NCI-H82 treated with DMSO at 0.1 percent for 48 hours (cell line): ENCODE measurements around the gene MRPL24.
A peak's percentile ranks its signal among the peaks of the same experiment; 100 is the strongest.
"Not testable (repeated sequence)": the region's sequence is repeated elsewhere in the genome, so short reads cannot be mapped to it uniquely, and the experiment has no call there.

Experiments used
- DNase-seq: peaks from one replicate; lab custom pipeline; 2025; ENCODE audit not compliant: unreplicated experiment; lab: John Stamatoyannopoulos, UW

Gene MRPL24

DNA sequence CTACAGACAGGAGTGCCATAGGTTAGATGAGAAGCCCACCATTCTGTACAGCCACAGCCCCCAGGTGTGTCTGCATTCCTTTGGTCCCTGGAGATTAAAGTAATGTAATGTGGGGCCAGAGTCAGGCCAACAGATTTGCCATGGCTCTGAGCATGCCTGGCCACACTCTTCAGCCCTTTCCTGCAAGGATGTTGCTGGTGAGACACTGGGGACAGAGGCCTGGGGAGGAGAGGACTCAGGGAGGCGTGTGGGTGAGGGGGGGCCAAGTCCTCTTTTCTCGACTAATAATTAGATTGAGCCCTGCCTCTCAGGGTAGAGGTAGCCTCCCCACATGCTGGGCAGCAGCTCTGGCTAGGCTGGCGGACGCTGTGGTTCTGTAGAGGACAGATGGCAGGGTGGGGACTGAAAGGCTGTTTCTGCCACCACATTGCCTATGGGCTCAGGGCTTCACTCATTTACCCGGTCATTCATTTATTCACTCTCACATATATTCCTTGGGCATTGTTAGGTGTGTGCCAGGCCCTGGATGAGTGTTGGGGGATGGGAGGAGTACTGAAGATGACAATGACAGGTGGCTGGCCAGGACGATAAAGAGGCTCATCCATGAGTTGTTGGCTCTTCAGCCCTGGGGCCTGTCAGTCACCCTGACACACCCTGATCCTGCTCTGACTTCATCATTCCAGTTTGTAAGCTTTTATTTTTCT is 19.4 kb upstream of the MRPL24 start:
- DNase-seq = peak; percentile 96

DNA sequence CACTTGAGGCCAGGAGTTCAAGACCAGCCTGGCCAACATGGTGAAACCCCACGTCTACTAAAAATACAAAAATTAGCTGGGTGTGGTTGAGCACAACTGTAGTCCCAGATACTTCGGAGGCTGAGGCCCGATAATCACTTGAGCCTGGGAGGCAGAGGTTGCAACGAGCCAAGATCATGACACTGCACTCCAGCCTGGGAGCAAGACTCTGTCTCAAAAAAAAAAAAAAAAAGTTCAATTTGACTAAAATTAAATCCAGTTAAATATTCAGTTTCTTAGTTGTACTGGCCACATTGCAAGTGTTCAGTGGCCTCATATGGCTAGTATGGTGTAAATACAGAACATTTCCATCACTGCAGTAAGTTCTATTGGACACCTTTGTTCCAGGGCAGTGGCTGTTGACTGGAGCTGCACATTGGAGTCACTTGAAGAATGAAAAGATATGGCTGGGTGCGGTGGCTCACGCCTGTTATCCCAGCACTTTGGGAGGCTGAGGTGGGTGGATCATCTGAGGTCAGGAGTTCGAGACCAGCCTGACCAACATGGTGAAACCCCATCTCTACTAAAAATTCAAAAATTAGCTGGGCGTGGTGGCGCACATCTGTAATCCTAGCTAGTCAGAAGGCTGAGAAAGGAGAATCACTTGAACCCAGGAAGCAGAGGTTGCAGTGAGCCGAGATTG is 16.8 kb upstream of the MRPL24 start:
- DNase-seq = not testable (repeated sequence)

DNA sequence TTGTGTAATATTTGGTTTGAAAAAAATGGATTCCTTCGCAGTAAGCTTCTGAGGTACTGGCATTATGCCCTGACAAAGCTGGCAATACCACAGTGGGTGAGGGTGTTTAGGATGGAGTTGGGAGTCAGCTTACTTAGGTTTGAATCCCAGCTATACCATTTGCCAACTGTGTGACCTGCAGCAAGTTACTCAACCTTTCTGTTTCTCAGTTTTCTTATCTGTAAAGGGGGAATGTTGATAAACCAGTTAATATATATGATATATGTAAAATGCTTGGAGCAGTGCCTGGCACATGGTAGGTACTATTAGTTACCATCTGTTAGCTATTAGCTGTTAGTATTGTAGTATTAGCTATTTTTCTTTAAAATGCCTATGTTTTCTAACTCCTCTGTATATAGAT is 15.5 kb upstream of the MRPL24 start:
- no peak for DNase-seq

DNA sequence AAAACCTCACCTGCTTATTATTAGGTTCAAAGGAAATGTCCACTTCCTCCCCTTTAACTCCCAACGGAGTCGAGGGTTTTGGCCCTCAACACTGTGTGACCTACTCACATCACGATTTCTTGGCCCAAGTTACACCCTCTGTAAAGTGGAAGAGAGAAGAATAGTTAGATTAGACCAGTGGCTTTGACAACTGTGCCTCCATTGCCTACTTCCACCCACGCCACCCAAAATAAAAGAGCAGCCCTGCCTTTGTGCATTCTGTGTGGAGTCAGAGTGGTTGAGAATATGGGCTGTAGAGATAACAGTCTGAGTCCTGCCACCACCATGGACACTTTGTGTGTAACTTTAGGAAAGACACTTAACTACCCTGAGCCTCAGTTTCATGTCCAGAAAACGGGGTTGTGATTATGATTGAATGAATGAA is 14.7 kb upstream of the MRPL24 start:
- no peak for DNase-seq

DNA sequence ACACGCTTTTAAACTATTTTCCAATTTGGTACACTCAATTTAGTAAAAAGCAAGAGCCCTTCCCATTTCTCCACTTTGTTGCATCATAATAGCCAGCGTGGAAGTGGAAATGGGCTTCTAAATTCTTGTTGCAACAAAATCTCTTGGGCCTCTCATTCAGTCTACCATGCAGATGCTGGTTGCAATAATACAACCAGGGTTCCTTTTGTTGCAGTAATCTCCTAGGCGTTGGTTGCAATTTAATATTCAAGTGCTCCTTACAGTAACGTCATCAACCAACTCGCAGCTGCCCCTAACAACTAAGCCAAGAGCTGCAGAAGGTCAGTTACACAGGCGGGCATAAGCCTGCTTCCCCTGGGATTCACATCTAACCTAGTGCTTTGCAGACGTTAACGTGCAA is 13.3 kb upstream of the MRPL24 start:
- peak; percentile 85 for DNase-seq

DNA sequence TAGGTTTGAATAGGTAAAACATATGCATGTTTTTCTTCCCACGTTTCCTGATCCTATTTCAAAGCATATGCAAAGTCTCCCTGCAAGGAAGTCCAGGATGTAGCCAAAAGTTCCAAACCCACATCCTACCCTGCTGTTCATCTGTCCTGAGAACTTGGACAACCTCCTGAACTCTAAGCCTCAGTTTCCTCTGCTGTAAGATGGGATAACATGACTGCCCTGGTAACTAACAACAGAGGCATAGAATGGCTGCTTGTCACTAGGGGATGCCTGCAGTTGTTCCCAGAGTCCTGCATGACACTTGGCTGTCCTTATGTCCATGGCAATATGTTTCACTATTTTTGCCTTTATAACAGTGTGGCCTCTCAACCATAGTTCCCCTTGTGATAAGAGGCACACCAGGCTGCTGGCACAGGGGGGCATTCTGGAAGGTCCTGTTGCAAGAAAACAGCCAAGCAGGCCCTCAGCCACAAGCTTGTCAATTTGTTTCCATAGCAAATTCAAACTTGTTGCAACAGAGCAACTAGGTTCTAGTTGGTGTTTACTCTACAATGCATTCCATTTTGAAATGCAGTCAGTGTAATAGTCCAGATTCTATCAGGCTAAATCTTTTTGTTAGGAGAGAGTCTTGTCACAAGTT is 12.1 kb upstream of the MRPL24 start:
- DNase-seq = no peak

DNA sequence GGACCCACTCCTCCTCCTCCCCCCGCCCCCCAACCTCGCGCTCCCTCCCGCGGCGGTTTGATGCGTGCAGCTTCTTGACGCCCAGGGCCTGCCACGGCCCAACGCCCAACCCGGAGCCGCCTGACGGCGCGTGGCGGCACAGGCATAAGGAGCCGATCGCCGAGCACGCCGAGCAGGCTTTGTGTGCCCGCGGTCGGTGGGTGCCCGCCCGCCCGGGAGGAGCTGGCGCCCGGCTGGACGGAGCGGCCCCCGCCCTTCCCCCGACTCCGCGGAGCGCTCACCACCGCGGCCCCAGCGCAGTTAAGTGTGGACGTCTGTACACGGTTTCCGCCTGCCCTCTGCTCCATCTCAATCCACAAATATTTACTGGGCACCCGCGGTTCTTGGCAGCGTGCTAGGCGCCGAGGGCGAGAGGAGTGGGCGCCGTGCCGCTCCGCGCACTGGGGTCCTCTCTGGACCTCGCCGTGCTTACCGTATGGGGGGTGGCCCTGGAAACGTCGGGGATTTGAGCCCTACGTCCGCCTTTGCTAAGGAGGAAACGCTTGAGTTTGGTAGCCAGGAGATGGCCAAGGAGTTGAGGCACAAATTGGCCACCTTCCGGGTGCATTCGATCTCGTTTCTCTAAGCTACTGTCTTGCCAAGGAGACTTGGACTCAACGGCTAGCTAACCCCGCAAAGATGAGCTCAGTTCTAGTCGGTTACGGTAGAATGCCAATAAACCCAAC is 11.0 kb upstream of the MRPL24 start:
- peak; percentile 81 for DNase-seq

DNA sequence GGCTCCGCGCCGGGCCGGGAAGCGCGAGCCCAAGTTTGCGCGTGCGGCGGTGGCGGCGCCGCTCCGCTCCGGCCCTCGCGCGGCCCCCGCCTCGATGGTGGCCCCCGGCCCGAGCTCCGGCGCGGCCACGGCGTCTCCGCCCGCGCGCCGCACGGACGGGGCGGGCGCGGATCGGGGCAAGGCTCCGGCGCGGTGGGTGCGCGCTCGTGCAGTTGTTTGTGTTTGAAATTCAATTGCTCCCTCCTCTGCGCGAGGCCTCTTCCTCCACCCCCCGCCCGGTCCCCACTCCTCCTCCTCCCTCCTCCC is 10.5 kb upstream of the MRPL24 start, which contains the start of gene HDGF:
TSS of gene HDGF (minus strand) at position 225 of the 306 bp plus-strand sequence. CDS start 246 bp downstream, outside the sequence.
- DNase-seq = no peak

DNA sequence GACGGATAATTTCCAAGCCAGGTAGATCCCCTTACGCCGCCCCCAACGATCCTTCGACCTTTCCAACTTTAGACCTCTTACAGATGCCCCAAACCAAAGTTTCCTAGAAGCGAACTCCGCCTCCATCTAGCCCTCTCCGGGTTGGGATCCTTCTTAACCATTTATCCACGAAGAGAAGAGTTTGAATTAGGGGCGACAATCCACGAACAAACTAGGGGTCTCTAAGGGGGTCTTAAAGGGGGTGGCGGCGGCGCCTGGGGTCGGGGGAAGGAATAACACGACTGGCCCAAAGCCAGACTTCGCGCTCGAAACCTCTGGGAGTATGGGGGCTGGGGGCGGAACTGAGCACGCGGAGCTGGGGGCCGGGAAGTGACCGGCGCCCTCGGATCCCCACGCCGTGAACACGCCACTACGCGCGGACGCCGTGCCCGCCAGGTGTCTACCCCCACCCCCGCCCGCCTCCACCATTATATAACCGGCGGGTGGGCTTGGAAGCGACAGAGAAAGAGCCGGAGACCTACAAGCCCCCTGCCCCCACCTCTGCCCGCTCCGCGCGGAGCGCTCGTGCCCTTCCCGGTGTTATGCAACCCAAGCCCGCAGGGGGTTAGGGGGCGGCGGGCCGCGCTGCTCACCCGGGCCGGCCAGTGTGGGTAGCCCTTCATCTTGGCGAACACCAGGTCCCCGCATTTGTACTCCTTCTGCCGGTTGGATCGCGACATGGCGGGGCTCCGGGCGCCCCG is 10.0 kb upstream of the MRPL24 start:
- DNase-seq = no peak

DNA sequence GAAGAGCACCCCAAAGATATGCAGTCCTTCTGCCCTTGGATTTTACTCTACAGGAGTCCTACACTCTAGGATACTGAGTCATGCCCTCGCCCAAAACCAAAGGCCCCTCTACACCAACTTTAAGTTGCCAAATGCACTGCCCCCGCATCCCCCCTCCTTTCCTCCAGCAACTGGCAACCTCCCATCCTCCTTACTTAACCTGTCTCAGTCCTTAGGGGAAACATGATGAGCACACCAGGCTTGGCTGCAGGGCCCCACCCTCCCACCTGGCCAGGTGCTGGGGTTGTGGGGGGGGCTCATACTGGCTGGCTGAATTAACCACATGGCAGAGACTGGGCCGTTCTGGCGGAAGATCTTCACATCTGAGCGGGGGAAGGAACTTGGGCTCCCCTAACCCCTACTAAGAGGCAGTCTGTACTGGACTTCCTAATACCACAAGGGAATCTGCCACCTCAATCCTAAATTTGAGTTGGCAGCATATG is 9.3 kb upstream of the MRPL24 start:
- DNase-seq = no peak

DNA sequence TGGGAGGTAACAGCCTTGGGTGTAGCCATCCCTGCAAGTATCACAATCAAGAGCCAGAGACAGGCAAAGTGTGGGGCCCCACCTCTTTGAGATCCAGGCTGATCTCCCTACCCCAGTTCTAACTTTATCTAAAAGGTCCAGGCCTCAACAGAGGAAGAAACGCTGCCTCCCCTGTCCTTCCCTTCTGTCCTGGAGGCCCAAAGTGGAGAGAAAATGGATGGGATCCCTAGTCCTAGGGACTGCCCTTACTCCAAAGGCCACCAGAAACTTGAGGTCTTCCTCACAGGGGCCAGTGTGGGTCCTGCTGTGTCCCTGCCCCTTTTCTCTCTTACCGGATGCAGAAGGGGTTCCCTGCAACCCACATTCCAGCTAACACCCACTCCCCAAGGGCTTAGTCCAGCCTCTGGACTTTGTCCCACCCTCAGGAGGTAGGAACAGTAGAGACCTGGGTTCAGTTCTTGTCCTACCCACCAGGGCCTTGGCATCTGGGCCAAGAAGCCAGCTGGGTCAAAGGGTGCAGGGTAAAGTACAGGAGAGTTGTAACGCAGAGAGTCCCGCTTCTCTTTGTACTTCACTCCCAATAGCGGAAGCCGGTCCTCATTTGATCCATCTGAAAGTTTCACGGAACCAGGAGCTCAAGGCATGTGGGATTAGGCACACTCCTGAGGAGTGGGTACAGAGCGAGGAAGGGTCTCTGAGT is 8.7 kb upstream of the MRPL24 start:
- DNase-seq = no peak

DNA sequence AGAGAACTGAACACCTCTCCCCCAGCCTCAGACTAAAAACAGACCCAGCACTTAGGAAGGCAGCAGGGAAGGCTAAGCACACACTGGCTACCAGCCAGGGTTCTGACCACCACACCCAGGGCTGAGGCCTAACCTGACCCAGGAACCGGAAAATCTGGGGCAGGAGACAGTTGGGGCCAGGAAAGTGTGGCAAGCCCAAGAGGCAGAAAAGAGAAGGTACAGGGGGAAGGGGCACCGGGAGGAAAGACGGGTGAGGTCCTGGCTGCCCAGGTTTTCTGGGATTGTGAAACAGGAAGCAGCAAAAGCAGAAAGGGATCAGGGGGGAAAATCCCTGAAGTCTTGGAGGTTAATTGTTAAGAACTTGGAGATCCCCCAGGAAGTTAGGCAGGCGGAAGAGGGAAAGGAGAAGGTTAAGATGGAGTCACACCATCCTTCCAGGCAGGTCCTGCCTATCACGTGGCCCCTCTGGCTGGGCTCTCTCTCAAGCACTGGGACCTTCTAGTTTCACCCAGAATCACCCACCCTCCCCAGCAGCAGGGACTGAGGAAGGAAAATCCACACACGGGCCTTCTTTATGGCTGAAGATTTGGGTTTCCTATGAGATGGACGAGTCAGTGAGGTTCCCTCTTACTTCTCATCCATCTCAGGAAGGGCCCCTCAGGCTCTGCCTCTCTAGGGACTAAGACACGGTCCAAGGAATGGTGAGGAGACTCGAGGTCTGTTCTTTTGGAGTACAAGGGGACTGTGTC is 8.0 kb upstream of the MRPL24 start:
- DNase-seq = peak; percentile 32

DNA sequence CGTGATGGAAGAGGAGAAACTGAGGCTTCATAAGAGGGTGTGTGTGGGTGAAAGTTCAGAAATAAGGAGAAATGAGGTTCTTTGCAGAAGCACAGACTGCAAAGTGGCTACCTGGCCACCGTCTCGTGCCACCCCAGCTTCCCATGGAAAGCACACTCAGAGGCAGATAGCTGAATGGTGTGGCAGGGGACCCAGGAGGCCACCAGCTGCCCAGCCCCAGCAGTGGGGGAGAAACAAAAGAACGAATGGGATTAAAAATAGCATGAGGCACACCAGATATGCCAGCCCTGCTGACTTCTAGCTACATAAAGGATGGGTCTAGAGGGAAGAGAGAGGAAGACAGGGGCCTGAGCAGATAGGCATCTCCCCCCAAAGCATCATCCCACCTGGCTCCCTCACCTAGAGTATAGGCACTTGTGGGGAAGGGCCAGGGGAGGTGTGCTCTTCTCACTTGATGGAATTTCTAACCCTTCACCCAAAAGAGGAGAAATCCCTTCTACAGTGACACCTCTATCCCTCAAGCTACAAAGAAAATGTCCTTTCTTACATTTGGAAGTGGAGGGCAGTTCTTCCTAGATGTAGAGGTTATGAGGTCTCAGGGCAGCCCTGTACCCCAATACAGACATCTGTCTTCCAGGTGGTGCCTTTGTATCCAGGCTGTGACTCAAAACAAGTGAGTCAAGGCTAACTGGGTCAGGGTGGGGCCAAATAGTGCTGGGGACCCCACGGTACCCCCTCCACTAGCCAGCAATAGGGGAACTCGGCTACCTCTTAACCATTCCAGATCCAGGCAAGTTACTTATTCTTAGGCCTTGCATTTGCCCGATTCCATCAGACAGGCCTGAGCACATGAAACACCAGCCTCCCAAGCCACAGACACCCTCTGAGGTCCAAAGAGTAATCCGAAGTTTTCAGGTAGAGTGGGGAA is 7.1 kb upstream of the MRPL24 start:
- peak; percentile 24 for DNase-seq

DNA sequence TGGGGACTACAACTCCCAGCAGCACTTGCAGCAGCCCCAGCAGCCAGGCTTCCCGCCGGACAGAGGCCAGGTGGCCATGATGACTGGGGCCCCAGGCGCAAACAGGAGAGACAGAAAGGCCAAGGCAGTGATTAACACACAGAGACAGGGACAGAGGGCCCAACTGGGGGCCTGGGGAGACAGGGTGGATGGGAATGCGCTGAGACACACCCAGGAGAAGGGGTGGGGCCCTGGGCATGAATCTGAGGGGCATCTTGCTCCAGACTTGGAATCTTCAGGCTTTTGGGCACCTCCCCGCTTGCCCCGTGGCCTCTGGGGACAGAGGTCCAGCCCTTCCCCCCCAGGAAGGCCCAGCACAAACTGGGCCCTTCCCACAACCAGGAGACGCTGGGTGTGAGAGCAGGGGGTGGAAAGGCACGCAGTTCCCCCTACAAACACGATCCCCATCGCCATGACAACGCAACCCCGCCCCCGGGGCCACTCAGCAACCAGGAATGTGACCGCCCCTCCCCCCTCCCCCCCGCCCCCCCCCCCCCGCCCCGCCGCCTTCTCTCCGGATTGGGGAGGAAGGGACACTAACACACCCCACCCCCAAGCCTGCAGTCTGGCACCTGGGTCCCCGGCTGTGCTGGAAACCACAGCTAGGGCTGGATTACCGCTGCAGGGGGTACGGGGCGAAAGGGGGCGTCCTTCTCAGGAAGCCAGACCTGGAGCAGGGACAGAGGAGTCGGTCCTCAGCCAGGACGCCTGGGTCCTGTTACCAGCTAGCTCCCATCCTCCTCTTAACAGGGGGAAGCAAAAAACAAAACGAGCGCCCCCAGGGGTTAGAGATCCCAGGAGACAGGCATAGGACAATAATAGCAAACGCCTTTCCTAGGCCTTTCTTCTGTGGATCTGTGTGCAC is 6.1 kb upstream of the MRPL24 start:
- peak; percentile 81 for DNase-seq

DNA sequence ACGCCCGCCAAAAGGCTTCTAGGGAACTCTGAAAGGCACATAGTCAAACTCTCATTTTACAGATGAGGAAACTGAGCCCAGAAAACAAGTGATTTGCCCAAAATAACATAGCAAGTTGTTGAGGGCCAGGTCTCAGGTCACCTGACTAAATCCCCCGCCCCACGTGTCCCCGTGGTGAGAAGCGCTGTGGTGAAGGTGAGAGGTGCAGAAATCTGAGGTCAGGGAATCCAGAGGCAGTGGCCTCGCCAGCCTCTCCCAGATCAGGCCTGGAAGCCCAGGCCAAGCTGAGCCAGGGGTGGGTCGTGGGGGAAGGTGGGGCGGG is 5.5 kb upstream of the MRPL24 start:
- DNase-seq = no peak

DNA sequence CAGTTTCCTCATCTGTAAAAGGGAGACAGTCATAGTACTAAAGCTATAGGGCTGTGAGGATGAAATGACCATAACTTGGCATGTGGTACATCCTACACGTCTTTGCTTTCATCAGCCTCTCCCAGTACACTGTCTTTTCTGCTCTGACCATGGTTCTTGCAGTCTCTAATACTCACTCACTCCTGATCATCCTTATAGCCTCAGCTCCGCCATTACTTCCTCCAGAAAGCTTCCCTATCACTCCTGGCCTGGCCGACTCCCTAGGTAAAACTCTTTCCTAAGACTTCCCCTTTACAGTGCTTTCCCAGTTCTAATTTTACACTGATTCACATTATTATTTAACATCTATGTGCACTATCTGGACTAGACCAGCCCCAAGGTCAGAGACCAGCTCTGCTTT is 5.0 kb upstream of the MRPL24 start:
- no peak for DNase-seq

DNA sequence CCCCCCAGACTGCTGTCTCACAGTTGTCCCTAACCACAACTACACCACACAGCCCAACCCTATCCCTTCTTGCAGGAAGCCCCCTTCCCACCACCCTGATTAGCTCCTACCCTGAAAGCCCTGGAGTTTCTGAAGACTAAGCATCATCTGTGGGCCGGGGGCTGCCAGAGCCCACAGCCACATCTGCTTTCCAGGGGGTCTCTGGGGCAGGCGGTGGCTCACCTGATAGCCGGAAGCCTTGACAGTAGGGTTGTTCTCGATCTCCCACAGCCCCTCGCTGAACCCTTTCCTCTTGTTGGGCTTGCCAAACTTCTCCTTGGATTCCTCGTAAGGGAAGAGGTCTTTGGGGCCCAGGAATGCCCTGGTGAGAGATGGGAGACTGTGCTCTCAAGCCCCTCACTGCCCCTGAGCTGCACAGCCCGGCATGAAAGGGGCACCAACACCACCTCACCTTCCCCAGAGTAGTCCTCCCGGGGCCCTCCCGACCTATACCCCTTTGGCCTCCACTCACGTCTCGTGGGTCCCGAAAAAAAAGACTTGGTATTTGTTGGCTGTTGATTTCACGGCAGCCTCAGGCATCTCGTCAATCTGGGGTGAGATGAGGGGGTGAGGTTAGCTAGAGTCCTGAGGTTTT is 4.0 kb upstream of the MRPL24 start:
- no peak for DNase-seq
